ENCODE measurements around the gene SOX1. TPM values are rescaled to one million over a fixed set of nuclear protein-coding genes. Genes with fewer than 3 reads are reported as not detected.

Gene SOX1
- total and polyA plus RNA-seq, 9 of the 15 experiments (the other 6 are each of a cell fraction or from before 2014, with no cell fraction given), result not detected

DNA sequence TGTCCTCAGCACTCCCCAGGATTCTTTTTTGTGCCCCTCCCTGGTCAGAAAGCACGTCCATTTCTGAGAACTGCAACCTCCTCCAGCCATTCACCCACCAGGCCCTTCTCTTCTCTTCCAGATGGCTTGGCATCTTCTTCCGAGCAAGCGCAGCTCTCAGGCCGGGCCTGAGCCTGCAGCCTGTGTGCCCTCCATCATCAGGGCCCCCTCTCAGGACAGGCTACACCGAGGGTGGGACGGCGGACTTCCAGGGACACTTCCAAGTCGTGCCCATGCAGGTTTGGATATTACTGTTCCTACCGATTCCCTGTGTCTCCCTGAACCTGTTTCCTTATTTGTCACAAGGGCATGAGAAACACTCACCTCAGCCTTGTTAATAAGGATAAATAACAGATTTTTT is 28.4 kb downstream of the SOX1 start:
- no peaks in the 10 kb centered on the region for H3K9me3 ChIP-seq (replicated peaks; ENCODE audit: control insufficient read depth, insufficient read depth, low read depth, low read length)
- TF ChIP-seq ZNF3 (CRISPR knock-in tag; IDR thresholded peaks at IDR 0.05), result no peak
- TF ChIP-seq, protein P1, sequence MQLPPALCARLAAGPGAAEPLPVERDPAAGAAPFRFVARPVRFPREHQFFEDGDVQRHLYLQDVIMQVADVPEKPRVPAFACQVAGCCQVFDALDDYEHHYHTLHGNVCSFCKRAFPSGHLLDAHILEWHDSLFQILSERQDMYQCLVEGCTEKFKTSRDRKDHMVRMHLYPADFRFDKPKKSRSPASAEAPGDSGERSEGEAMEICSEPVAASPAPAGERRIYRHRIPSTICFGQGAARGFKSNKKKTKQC (CRISPR knock-in tag; IDR thresholded peaks at IDR 0.05), result no peak
- TF ChIP-seq XRCC3 (IDR thresholded peaks at IDR 0.05), result no peak
- no peak for TF ChIP-seq NR4A1 (CRISPR knock-in tag; IDR thresholded peaks at IDR 0.05)
- no peak for TF ChIP-seq NR4A1 (tag; IDR thresholded peaks at IDR 0.05)
- TF ChIP-seq PTRF (tag; IDR thresholded peaks at IDR 0.05), result no peak
- no peak for TF ChIP-seq SMAD3 (CRISPR knock-in tag; conservative IDR thresholded peaks at IDR 0.05)
- TF ChIP-seq, protein P2, sequence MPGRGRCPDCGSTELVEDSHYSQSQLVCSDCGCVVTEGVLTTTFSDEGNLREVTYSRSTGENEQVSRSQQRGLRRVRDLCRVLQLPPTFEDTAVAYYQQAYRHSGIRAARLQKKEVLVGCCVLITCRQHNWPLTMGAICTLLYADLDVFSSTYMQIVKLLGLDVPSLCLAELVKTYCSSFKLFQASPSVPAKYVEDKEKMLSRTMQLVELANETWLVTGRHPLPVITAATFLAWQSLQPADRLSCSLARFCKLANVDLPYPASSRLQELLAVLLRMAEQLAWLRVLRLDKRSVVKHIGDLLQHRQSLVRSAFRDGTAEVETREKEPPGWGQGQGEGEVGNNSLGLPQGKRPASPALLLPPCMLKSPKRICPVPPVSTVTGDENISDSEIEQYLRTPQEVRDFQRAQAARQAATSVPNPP (IDR thresholded peaks at IDR 0.05; ENCODE audit: borderline replicate concordance, insufficient read depth, insufficient read length), result no peak
- no peak for TF ChIP-seq RBM22 (IDR thresholded peaks at IDR 0.05; ENCODE audit: low read depth, low read length, poor library complexity, severe bottlenecking)
- no peak for TF ChIP-seq ZNF23 (CRISPR knock-in tag; IDR thresholded peaks at IDR 0.05)
- intact Hi-C loops (cut with micrococcal nuclease) (no loop called here), in situ Hi-C loops (cut with MboI) (no loop called here)
- H3K27me3 ChIP-seq (ENCODE audit: control insufficient read depth in 2 of 2, insufficient read depth in 2 of 2, low read length in 2 of 2), result no peaks in the 10 kb centered on the region; a peak in 1 of 5 replicates
- no peak for ATAC-seq
- FAIRE-seq, result no peak
- no peak overlapping the region for H3K4me2 ChIP-seq (ENCODE audit: insufficient read depth, low read length)
- BruUV-seq (replicated peaks), result no TSS peak
- no peak overlapping the region for H3K9ac ChIP-seq (ENCODE audit: insufficient read depth in 1 of 2, low read depth in 2 of 2, low read length in 2 of 2)
- no peaks in the 10 kb centered on the region for H3K9me1 ChIP-seq (ENCODE audit: control insufficient read depth, insufficient read depth, low read length)
- H3K4me3 ChIP-seq, result no peak overlapping the region
- POLR2A ChIA-PET, result no interaction called here
- no peaks in the 10 kb centered on the region; the same call in 1 of the 2 replicates for H4K20me1 ChIP-seq (replicated peaks; ENCODE audit: control insufficient read depth, insufficient read depth, low read length)
- H3K27ac ChIP-seq (ENCODE audit: extremely low read depth, low read depth, low read length), result no peak overlapping the region
- 0% methylated on average over 2 of the region's 9 CpGs for WGBS (ENCODE audit: insufficient coverage, low coverage, missing lambda C conversion rate)
- no peak overlapping the region for H2AFZ ChIP-seq (ENCODE audit: low read depth, low read length)
- CTCF ChIA-PET (ENCODE audit: low intra/inter-chr PET ratio), result no interaction called here
- H3K36me3 ChIP-seq (ENCODE audit: control insufficient read depth, insufficient read depth, low read length), result no peaks in the 10 kb centered on the region
- H3K79me2 ChIP-seq (ENCODE audit: control insufficient read depth, insufficient read depth, low read length), result no peaks in the 10 kb centered on the region
- H3K4me1 ChIP-seq (replicated peaks in 1 of 2; ENCODE audit: control insufficient read depth in 2 of 2, insufficient read depth in 2 of 2, low read length in 2 of 2), result no peaks in the 10 kb centered on the region
- no peak for DNase-seq (ENCODE audit: extremely low read depth in 1 of 4, low spot score in 3 of 4)

Data from K562 (cell line).